Activated T-helper 2 cell treated with anti-CD3 and anti-CD28 coated beads, Interferon-gamma antibody, Interleukin-2, Interleukin-4, amounts not matched to agents 10 μg/mL and 5 μg/mL and 100 μg/mL, durations not matched to agents 14 hours and 24 hours and 36 hours (primary cell): Measurements from ENCODE around the gene ZNF771. TPM values are rescaled to one million over a fixed set of nuclear protein-coding genes. Genes with fewer than 3 reads are reported as not detected.
A peak's percentile ranks its signal among the peaks of the same experiment; 100 is the strongest.

Experiments
- DNase-seq: peaks from one replicate; pipeline ENCODE4 v3.0.0; 2021; ENCODE audit warnings: low spot score
- H3K27ac Mint-ChIP-seq: one replicate; pipeline ENCODE4 v1.8.0; 2021; ENCODE audit warnings: mixed read lengths
- H3K27me3 Mint-ChIP-seq: one replicate; pipeline ENCODE4 v1.8.0; 2021; ENCODE audit warnings: low read depth, mixed read lengths
- H3K36me3 Mint-ChIP-seq: one replicate; pipeline ENCODE4 v1.8.0; 2021; ENCODE audit warnings: low read depth, mixed read lengths
- H3K4me1 Mint-ChIP-seq: one replicate; pipeline ENCODE4 v1.8.0; 2021; ENCODE audit warnings: low read depth, mixed read lengths
- H3K4me3 Mint-ChIP-seq: one replicate; pipeline ENCODE4 v1.8.0; 2021; ENCODE audit warnings: low read depth, mild to moderate bottlenecking, moderate library complexity, mixed read lengths
- H3K9me3 Mint-ChIP-seq: one replicate; pipeline ENCODE4 v1.8.0; 2021; ENCODE audit warnings: mixed read lengths
- intact Hi-C: fragments of 100-400 bp; cut with micrococcal nuclease; formaldehyde crosslinking; loops from one replicate; pipeline ENCODE4 v1.15.1; 2023
- total RNA-seq: library from RNA; stranded (reverse); gene quantifications from 2 replicates; pipeline ENCODE4 v1.2.3, GENCODE V29; 2022

Gene ZNF771
- total RNA-seq, result 8.3 and 9.3 TPM in 2 replicates

DNA sequence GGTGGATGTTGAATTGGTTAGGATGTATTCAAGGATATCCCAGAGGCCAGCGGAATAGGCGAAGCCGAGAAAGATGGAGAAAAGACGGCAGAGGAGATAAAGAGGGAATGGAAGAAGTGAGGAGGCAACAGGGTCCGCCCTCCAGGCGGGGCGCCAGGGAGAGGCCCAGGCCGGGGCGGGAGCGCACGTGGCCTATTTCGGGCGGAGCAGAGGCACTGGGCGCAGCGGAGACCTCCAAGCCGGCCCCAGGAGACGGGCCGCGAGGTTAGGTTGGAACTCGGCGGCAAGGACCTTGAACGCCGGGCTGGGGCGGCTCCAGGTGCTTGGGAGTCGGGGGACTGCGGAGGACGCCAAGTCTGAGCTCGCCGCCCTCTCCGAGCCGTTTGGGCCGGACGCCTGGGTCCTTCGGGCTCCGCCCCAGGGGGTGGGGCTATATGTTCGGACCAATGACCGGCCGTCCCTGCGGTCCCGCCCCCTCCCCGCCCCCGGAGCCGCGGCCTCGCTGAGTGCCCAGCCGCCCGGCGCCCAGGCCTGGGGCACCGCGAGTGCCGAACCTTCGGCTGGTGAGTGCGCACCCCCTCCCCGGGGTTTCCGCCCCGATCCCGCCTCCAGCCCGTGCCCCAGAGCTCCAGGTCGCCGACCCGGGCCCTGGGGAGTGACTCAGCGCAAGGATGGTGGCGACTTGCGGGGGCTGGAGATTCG lies at the start of gene ZNF771:
ZNF771 (plus strand) TSS at position 505 of the 702 bp plus-strand sequence. CDS start 448 bp downstream, outside the sequence.
- Mint-ChIP-seq H3K9me3 (no peaks in the 10 kb centered on the region), H3K27me3 (no peaks in the 10 kb centered on the region), H3K36me3 (peaks cover 21% of the 10 kb centered on the region), H3K4me3 (peak within 1 kb of the TSS; percentile 95), H3K4me1 (peaks cover 28% of the 10 kb centered on the region), H3K27ac (peak within 1 kb of the TSS; percentile 97)
- intact Hi-C loops, result loop anchor here (2.0 to 10.0 kb wide), 5 partner anchors 24 to 312 kb away; partner anchors contain the start of genes CD2BP2, DCTPP1, MAPK3 and TBX6
- DNase-seq, result peak; percentile 82

DNA sequence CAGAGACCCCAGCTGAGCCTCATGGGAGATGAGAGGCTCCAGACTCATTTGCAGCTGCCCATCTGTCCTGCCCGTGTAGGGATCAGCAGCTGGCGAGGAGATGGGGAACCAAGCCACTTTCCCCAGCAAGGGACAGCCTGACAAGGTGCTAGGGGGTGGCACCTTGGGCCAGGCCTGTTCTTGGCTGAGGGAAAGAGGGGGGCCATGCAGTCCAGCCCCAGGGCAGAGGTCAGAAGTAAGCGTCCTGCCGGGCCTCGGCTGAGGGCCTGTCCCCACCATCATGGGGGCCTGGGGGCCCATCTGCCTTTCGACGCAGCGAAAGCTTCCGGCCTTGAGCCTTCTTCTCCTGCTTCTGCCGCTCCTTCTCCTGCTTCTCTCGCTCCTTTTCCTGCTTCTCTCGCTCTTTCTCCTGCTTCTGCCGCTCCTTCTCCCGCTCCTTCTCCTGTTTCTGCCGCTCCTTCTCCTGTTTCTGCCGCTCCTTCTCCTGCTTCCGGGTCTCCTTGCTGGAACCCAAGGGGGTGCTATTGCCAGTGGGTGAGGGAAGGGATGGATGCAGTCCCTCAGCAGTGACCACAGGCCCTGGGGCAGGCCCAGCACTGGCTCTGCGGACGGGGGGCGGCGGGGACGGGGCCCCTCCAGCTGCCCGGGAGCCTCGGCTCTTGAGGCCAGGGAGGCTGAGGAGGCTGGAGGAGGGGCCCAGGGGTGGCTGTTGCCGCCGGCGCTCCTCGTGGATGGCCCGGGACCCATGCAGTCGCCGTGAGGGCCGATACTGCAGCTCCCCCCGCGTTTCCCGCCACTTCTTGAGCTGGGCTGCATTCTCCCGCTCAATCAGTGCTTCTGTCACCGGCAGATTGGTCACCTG lies 49.5 kb upstream of the ZNF771 start:
- no peak for DNase-seq
- Mint-ChIP-seq H3K36me3 (peaks cover 64% of the 10 kb centered on the region), H3K4me1 (peaks cover 28% of the 10 kb centered on the region), H3K27ac (peak overlapping the region; percentile 26), H3K4me3 (peak overlapping the region; percentile 26), H3K27me3 (no peaks in the 10 kb centered on the region), H3K9me3 (no peaks in the 10 kb centered on the region)
- intact Hi-C loops, result loop anchor here (10.0 kb wide), 2 partner anchors 47 to 293 kb away; partner anchors contain the start of genes ALDOA and ZNF771

DNA sequence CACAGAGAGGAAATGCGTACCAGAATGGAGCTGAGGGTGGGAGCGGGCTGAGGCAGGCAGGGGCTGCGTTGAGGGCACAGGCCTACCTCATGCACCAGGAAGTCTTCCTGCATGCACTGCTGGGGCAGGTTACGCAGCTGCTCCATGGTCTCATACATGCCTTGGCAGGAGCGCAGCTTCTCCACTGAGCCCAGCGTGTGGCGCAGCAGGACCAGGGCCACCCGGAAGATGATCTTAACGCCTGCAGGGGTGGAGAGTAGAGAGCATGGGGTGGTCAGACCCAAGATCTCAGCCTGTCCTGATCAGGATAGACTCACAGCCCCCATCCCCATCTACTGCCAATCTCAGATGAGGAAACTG lies 48.8 kb upstream of the ZNF771 start:
- Mint-ChIP-seq H3K36me3 (peaks cover 65% of the 10 kb centered on the region), H3K4me1 (peaks cover 29% of the 10 kb centered on the region), H3K4me3 (no peak overlapping the region), H3K9me3 (no peaks in the 10 kb centered on the region), H3K27ac (no peak overlapping the region), H3K27me3 (no peaks in the 10 kb centered on the region)
- DNase-seq, result no peak
- intact Hi-C loops, result loop anchor here (10.0 kb wide), 2 partner anchors 46 to 294 kb away; partner anchors contain the start of genes ALDOA and ZNF771

DNA sequence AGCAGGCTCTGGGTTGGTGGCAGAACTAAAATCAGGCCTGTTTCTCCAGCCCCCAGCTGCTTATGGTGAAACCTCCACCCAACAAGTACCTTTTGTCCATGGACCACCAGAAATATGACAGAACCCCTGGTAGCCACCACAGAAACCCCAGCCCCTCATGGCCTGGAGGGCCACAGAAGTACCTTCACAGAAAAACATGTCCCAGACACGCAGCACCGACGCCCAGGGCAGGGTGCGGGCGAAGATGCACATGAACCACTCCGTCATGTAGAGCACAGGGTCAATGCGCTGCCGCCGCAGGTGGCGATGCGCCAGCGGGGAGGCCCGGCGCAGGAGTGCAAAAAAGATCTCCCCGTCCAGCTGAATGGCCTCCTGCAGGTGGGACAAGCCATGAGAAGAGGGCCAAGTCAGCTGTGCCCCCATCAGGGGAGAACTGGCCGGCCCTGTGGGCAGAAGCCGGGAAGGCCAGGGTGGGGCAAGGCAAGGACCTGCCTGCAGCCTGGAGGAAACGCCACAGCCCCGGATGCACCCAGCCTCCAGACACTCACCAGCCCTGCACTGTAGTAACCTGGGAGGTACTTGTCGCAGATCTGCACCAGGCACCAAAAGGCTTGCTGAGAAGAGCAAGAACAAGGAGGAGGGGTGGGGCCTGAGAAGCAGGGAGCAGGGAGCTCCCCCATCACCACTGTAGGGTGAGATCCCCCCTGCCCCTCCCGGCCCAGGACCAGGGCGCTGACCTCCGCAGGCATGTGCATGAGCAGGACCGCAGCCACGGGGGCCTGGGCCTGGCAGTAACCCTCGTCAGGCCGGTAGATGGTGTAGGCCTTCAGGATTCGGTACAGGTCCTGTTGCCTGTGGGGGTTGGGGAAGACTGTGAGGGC lies 48.2 kb upstream of the ZNF771 start:
- H3K27ac Mint-ChIP-seq, result no peak overlapping the region

DNA sequence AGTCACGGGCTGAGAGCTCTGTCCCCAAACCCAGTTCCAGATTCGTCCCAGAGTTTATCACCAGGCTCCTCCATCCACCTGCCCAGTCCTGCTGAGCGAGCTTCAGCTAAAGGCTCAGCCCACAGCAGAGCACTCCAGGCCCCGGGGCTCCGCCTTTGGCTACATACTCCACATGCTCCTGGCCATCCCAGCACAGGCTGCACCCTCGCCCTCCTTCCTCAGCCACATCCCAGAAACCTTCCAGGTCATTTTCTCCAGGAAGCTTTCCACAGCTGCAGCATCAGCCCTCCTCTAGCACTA lies 47.6 kb upstream of the ZNF771 start:
- H3K4me1 Mint-ChIP-seq, result peaks cover 27% of the 10 kb centered on the region
- H3K27me3 Mint-ChIP-seq, result no peaks in the 10 kb centered on the region
- intact Hi-C loops, result loop anchor here (10.0 kb wide), 2 partner anchors 45 to 295 kb away; partner anchors contain the start of genes ALDOA and ZNF771
- peaks cover 63% of the 10 kb centered on the region for H3K36me3 Mint-ChIP-seq
- H3K27ac Mint-ChIP-seq, result no peak overlapping the region
- no peak overlapping the region for H3K4me3 Mint-ChIP-seq
- H3K9me3 Mint-ChIP-seq, result no peaks in the 10 kb centered on the region
- no peak for DNase-seq

More for the DNA sequence above, 48.2 kb upstream of the ZNF771 start:
- intact Hi-C loops, result loop anchor here (10.0 kb wide), 2 partner anchors 46 to 294 kb away; partner anchors contain the start of genes ALDOA and ZNF771
- Mint-ChIP-seq H3K9me3 (no peaks in the 10 kb centered on the region), H3K27me3 (no peaks in the 10 kb centered on the region), H3K4me1 (peaks cover 27% of the 10 kb centered on the region), H3K4me3 (no peak overlapping the region), H3K36me3 (peaks cover 61% of the 10 kb centered on the region)
- DNase-seq, result no peak

DNA sequence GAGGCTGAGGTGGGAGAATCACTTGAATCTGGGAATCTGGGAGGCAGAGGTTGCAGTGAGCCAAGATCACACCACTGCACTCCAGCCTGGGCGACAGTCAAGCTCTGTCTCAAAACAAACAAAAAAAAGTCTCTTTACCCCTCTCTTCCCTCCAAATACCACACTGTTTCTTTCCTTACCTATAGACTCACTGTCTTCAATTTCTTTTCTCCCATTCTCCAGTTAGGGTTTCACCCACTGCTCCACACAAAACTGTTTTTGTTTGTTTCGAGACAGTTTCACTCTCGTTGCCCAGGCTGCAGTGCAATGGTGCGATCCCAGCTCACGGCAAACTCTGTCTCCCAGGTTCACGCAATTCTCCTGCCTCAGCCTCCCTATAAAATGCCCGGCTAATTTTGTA lies 46.2 kb upstream of the ZNF771 start:
- H3K27me3 Mint-ChIP-seq, result no peaks in the 10 kb centered on the region
- H3K36me3 Mint-ChIP-seq, result peaks cover 73% of the 10 kb centered on the region
- peaks cover 26% of the 10 kb centered on the region for H3K4me1 Mint-ChIP-seq
- H3K9me3 Mint-ChIP-seq, result no peaks in the 10 kb centered on the region
- intact Hi-C loops, result no loop called here
- no peak for DNase-seq
- no peak overlapping the region for H3K27ac Mint-ChIP-seq
- no peak overlapping the region for H3K4me3 Mint-ChIP-seq

DNA sequence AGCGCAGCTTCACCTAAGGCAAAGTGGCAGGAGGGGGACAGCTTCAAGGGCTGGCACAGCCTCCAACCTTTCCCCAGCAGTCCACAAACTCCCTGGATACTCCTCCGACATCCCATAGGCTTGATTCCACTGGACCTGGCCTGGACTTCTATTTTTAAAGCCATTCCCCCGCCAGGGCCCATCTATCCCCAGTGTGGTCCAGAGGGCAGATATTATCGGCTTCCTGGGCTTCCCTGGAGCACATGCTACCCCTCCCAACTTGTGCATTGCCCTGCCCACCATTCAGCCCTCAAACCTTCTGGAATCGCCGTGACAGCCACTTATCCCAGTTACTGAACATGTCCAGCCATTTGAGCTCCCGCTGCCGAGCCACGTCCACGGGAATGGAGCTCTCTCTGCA lies 42.2 kb upstream of the ZNF771 start:
- no peaks in the 10 kb centered on the region for H3K27me3 Mint-ChIP-seq
- H3K4me1 Mint-ChIP-seq, result peaks cover 41% of the 10 kb centered on the region
- peaks cover 69% of the 10 kb centered on the region for H3K36me3 Mint-ChIP-seq
- H3K27ac Mint-ChIP-seq, result no peak overlapping the region
- no peaks in the 10 kb centered on the region for H3K9me3 Mint-ChIP-seq
- no peak for DNase-seq
- intact Hi-C loops, result no loop called here
- H3K4me3 Mint-ChIP-seq, result no peak overlapping the region

DNA sequence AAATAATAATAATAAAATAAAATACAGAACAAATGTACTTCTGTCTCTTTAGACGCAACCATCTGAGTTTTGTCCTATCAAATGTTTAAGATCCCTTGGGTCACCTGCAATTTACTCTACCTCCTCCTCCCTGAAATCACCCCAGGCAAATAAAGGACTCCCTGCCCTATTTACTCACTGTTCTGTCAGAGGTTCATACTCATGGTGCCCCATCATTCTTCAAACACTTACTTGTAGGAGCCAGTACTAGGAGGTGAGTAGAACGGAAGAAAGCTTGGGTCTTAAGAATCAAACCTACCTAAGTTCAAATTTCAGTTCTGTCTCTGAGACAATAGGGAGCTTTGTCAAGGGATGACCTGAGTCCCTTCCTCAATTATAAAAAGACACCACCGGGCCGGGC lies 40.9 kb upstream of the ZNF771 start:
- Mint-ChIP-seq H3K27me3 (no peaks in the 10 kb centered on the region), H3K27ac (no peak overlapping the region), H3K4me1 (peaks cover 45% of the 10 kb centered on the region), H3K4me3 (no peak overlapping the region), H3K9me3 (no peaks in the 10 kb centered on the region), H3K36me3 (peaks cover 57% of the 10 kb centered on the region)
- no peak for DNase-seq
- intact Hi-C loops, result no loop called here

DNA sequence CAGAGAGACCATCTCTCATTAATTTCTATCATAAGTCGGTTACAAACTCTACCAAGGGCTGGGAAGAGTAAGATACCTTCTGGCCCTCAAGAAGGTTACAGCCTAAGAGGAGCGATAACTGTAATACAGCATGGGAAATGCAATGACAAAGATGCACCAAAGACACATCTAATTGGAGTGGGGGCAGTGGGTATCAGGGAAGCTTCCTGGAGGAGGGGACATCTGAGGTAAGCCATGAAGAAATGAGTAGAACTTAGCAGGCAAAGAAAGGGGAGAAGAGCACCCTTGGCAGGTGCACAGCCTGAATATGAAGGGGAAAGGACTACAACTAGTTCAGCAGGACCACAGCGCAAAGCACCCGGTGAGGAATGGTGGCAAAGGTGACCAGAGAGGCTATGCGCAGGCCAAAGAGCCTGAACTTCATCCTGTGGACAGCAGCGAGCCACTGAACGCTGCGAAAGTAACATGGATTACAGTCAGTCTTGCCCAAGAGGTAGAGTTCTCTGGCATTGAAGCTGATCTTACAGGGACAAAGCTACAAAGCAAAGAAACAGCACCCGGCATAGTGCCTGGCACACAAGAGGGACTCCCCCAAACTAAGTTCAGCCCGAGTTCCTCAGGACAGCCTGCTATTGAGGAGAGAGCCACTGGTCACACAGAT lies 39.9 kb upstream of the ZNF771 start:
- Mint-ChIP-seq H3K9me3 (no peaks in the 10 kb centered on the region), H3K4me3 (peak overlapping the region; percentile 87), H3K27ac (peak overlapping the region; percentile 18), H3K36me3 (peaks cover 52% of the 10 kb centered on the region), H3K4me1 (peaks cover 49% of the 10 kb centered on the region), H3K27me3 (no peaks in the 10 kb centered on the region)
- DNase-seq, result no peak
- intact Hi-C loops, result no loop called here

DNA sequence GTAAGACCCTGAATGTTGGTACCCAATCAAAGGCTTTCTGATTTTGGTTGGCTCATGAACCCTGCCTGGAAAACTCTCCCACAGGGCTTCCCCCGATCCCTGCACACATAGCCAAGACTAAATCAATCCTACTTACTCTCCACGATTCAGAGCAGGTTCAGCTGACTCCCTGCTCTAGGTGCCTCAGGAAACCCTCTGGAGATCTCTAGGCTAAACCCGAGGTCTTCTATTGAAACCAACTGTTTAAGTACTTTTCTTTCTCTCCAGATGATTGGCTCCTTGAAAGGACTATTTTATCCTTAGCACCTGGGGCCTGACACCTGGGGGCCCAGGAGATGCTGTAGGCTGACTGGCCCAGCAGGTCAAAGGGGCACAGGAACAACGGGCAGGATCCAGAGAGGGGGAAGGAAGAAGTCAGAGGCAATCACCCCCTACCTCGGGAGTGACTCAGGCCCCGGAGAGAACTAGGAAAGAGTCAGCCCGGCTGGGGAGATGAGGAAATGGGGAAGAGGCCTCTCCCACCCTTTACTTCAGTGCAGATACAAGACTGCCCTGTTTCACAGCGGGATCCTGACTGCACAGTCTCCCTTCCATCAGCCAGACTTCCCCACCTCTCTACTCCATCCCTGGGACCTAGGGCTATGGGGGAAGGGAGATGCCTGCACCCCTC lies 39.1 kb upstream of the ZNF771 start:
- Mint-ChIP-seq H3K9me3 (no peaks in the 10 kb centered on the region), H3K4me3 (peak overlapping the region; percentile 87), H3K27ac (peak overlapping the region; percentile 26), H3K36me3 (peaks cover 46% of the 10 kb centered on the region), H3K4me1 (peaks cover 48% of the 10 kb centered on the region), H3K27me3 (no peaks in the 10 kb centered on the region)
- intact Hi-C loops, result no loop called here
- DNase-seq, result no peak

DNA sequence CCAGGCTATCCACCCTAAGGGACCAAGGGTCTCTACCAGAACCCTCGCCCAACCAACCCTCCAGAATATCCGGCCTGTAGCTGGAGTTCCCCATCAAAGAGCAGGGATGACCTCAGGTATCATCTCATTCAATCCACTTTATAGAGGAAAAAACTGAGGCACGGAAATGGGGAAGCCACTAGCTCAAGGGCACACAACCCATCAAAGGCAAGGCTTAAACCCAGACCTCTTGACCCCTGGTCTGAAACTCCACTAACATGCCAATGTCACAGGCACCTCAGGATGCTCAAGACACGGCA lies 38.7 kb upstream of the ZNF771 start:
- no peak for DNase-seq
- peak overlapping the region; percentile 26 for H3K27ac Mint-ChIP-seq
- H3K36me3 Mint-ChIP-seq, result peaks cover 42% of the 10 kb centered on the region
- peak overlapping the region; percentile 87 for H3K4me3 Mint-ChIP-seq
- H3K4me1 Mint-ChIP-seq, result peaks cover 47% of the 10 kb centered on the region
- no peaks in the 10 kb centered on the region for H3K9me3 Mint-ChIP-seq
- intact Hi-C loops, result no loop called here
- H3K27me3 Mint-ChIP-seq, result no peaks in the 10 kb centered on the region
